GDM1 (cell line): ENCODE measurements around the gene TPH2.

Experiments used
- DNase-seq: peaks from one replicate; lab custom pipeline; 2025; lab: John Stamatoyannopoulos, UW

Gene TPH2

DNA sequence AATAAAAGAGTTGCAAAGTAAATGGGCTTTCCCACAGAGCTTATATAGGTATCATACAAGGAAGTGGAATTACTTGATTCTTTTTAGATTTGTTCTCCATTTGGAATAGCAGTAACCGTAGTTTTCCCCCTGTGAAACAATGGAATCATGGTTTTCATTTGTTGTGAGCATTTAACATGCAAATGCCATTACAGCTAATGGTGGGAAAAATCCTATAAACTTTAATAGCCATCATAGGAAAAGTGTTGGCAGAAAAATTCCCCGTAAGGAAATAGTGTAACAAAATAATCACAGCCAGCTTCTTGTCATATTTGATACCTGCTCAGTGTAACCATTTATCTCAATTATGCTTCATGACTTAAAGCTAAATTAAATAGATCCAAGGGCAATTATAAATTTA lies 95.3 kb downstream of the TPH2 start:
- no peak for DNase-seq

- DNase-seq = no peak
Measured at GRCh38 chr12:72035625-72036024, 97.0 kb downstream of the TPH2 start.

GRCh38 chr12:72036393-72036792 lies 97.7 kb downstream of the TPH2 start:
- no peak for DNase-seq

DNA sequence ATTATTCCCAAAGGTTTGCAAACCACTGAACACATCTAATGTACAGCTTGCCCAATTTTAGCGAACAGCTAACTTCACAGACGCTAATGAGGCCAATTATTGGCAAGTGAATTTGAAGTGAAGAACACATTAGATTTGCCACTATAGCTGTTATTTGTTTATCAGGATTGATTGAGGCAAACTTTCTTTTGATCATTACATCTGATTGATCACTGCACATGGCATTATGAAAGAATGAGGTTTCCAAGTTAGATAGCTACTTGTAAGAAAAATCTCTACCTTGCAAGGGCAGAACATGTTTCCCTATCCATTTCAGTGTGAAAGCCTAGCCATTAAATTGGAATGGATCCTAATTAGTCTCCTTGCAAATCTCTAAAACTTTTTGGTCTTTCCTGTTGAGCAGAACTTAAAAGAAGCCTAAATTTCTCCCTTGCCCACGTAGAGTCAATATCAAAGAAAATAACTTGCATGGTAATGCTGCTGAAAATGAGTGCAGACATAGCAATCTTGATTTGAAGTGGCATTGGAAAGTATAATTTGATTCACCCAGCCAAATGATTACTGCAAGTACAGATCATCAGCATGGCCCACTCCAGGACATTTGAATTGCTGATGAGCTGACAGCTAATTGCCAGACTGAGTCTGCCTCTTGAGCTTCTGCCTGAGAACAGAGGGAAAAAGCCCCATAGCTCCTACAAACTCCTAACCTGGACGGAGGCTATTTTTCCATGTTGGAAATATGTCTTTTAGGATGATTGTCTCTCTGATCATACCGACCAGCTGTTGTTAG lies 98.6 kb downstream of the TPH2 start:
- DNase-seq = no peak

DNA sequence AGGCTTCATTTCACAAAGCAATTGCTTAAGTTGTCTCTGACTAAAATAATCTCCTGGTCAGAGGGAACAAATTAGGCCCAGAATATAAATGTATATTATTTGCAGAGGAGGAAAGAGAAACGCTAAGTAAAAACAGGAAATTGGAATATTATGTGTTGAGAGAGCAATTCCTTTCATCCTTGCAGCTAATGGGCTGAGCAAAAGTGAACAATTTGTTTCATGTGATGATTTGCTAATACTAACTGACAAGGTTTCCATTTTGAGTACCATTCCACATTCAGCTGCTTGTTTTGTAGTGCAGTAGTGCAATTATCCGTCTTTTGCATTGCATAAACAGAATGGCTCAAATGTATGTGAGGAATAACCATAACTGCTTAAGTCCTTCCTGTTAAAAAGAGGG lies 103.2 kb downstream of the TPH2 start:
- no peak for DNase-seq

DNA sequence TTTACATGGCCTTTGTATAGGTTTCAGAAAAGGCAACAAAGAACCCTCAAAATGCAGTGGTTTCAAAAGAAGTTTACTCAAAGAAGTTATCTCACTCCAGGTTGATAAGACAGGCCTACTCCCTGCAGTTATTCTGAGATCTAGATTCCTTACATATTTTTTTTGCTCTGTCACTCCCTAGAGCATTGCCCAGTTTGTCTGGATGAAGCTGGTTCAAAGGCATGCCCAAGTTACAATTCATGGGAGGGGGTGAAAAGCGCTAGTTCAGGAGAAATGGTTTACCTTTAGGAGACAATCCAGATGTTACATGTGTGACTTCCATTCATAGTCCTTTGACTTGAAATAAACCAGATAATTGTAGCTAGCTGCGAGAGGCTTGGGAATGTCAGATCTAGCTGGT lies 115.0 kb downstream of the TPH2 start:
- DNase-seq = no peak

DNA sequence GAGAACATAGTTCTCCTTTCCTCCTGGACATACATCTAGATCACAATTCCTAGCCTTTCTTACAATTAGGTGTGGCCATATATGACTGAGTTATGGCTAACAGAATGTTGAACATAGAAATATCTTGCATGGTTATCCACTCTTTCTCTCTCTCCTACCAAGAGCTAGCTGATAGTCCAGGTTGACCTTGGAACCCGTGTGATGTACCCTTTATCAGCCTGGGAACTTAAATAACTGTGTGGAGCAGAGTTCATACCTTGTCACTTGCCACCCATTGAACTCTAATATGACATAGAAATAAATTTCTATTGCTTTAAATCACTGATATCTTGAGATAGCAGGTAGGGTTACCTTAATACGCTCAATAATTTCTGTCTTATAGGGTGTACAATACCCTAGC lies 115.9 kb downstream of the TPH2 start:
- no peak for DNase-seq

DNA sequence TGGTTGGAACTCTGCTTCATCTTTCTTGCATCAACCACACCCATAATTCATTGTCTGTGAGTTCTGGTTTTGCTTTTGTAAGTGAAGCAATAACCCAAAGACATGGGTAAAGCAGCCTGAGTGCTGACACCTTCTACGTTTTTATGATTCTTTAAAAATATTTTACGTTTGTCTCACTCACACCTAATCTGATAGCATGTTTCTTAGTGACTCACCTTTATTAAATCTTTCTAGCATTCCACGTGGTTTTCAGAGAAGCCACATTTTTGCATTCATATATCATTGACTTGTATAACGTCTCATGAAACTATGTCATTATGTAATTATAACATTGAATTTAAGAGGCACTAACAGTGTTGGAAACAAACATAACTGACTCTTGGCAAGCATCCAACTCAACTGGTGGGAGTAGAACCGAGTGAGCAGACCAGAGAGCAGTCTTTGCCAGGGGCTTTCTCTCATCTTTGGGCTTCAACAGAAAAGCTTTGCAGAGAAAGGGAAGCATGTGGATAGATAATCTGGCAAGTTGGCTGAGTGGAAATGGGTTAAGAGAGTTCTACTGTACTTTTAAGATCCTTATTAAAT lies 118.8 kb downstream of the TPH2 start:
- no peak for DNase-seq

DNA sequence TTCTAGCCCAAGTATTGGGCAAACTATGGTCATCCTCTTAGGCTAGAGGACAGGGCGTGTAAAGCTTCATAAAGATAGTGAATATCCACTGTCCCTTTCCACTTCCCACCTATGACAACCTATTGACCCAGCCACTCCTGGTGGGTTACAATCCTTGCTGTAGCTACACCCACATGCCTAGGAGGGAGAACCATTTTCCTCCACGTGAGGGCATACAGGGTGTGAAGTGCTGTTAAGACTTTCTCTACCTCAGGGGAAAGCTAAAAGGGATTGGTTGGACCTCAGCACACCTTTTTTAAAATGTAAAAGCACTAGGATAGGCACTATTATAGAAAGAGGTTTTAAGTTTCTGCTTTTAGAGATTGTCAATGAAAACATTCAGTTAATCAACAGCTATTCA lies 124.4 kb downstream of the TPH2 start:
- no peak for DNase-seq

DNA sequence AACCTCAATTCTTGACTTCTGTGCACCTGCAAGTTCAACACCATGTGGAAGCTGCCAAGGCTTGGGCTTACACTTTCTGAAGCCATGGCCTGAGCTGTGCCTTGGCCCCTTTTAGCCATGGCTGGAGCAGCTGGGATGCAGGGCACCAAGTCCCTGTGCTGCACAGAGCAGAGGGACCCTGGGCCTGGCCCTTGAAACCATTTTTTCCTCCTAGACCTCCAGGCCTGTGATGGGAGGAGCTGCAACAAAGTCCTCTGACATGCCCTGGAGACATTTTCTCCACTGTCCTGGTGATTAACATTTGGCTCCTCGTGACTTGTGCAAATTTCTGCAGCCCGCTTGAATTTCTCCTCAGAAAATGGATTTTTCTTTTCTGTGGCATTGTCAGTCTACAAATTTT lies 132.4 kb downstream of the TPH2 start:
- DNase-seq = no peak

DNA sequence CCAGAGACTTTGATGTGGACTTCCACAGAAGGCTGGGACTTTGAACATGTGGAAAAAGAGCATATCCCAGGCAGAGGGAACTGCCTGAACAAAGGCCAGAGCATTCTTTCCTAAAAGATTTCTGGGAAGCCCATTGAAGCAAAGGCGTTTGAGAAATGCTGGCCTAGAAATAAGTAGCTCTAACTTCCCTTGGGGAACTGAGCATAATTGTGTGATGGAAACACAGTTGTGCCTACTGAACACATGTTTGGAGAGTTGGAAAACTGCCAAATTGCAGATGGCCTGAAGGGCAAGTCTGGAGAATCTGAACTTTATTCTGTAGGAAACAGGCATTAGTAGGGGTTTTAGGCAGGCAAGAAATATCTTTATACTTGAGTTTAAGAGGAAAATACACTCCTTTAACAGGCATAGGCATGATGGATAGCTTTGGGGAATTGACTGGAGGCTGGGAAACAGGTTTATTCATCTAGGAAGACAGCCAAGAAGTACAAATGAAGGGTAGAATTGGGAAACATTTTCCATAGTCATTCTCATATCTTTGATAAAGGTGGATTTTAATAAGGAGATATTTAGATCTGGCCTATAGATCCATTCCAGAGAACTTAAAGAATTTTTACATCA lies 134.1 kb downstream of the TPH2 start:
- no peak for DNase-seq

DNA sequence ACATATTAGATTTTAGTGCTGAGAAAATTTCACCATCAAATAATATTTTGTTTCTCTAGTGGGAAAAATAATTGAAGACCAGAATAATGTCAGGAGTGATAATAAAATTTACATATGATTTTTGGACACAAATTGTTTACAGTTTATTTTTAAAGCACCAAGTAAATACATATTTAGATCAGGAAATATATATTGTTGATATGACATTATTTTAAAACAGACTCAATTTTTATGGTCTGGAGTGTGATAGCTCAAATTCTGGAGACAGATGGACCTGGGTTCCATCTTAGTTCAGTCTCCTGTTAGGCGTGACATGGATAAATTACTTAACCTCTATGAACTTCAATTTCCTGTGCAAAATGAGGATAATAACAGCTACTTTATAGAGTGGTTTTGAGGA lies 135.4 kb downstream of the TPH2 start:
- DNase-seq = no peak

GRCh38 chr12:72074956-72075355 lies 136.3 kb downstream of the TPH2 start:
- no peak for DNase-seq

DNA sequence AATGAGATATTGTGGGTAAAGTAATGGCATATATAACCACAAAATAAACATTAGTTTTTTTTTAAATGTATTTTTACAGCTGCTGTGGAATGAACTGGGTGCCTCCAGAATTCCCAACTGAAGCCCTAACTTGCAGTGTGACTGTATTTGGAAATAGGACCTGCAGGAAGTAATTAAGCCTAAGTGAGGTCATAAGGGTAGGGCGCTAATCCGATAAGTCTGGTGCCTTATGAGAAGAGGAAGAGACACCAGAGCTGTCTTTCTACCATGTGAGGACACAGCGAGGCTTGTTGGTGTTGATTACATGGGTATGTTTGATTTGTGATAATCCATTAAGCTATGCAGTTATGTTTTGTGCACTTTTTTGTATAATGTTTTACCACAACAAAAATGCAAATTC lies 136.8 kb downstream of the TPH2 start:
- DNase-seq = no peak

DNA sequence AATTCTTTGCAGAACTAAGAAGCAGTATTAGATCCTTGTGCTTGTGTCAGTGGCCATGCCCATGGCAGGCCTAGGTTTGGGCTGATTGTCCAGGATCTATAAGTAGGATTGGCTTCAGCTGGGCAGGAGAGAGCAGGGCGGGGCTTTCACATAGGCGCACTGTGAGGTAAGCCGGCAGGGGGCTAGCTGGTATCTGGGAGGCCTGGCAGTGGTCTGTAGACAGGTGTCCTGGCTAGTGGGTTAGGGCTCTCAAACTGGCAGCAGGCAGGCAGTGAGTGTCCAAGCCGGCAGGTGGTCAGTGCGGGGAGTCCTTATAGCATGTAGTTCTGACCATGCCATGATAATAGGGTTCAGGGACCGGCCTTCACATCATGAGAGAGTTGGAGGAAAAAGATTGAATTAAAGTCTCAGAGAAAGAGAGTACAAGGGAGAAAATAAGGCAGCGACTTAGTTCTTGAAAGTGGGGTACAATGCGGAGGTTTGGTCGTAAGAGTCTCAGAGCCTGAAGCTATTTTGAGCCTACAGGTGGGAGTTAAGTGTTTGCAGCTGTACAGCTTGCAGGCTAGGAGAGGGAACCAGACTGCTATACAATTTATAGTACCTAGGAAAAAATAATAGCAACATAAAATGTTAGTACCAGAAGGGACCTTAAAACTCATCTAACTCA lies 137.4 kb downstream of the TPH2 start:
- DNase-seq = no peak

- DNase-seq = no peak
Measured at GRCh38 chr12:72076558-72076915, 137.9 kb downstream of the TPH2 start.

- DNase-seq = no peak
Measured at GRCh38 chr12:72077111-72077820, 138.6 kb downstream of the TPH2 start.

DNA sequence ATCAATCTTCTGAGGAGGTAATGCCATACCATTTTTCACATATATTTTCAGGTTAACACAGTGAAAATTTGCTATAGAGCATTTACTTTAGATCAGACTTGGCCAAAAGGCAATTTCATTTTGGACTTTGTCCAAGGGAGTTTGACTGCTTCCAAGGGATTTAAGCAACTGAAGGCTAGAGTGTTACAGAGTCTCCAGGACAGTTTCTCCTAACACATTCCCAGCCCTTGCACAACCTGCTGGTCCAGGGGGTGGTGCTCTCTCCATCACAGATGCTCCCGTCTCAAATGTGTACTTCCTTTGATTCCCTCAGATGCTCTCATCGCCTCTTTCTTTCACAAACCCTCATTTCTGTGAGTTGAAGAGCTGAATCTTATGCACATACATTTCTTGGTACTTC lies 143.1 kb downstream of the TPH2 start:
- DNase-seq = no peak
